GM21360 (cell line): ENCODE data around the gene ZNF813.
A peak's percentile ranks its signal among the peaks of the same experiment; 100 is the strongest.

Experiments
- ATAC-seq: cut with Tn5 transposase; IDR thresholded peaks from one replicate; pipeline ENCODE4 v1.9.1; 2021; ENCODE audit warnings: mild to moderate bottlenecking, moderate library complexity; ENCODE audit not compliant: unreplicated experiment

ZNF813 gene

GRCh38 chr19:53519446-53519845, 51.9 kb downstream of the ZNF813 start:
- no peak for ATAC-seq

- ATAC-seq: no peak
Measured at GRCh38 chr19:53520163-53520546, 52.6 kb downstream of the ZNF813 start.

- peak; percentile 92 for ATAC-seq
Measured at GRCh38 chr19:53520547-53521372, 53.2 kb downstream of the ZNF813 start.

- ATAC-seq: no peak
Measured at GRCh38 chr19:53521373-53522202, 54.1 kb downstream of the ZNF813 start.

- no peak for ATAC-seq
Measured at GRCh38 chr19:53525922-53526321, 58.4 kb downstream of the ZNF813 start.

- no peak for ATAC-seq
Measured at GRCh38 chr19:53530622-53531021, 63.1 kb downstream of the ZNF813 start.

GRCh38 chr19:53531457-53531856, 63.9 kb downstream of the ZNF813 start:
- no peak for ATAC-seq

- ATAC-seq: no peak
Measured at GRCh38 chr19:53532362-53532761, 64.8 kb downstream of the ZNF813 start.

- ATAC-seq: no peak
Measured at GRCh38 chr19:53536225-53536548, 68.7 kb downstream of the ZNF813 start.

- peak; percentile 20 for ATAC-seq
Measured at GRCh38 chr19:53537121-53537520, 69.6 kb downstream of the ZNF813 start.

GRCh38 chr19:53537521-53538377, 70.2 kb downstream of the ZNF813 start, which contains the start of gene ZNF331:
ZNF331 (plus strand) TSS chr19:53538145; CDS start chr19:53569377, 31,232 bp downstream.
- peak; percentile 55 for ATAC-seq

GRCh38 chr19:53538378-53539109, 71.0 kb downstream of the ZNF813 start:
- ATAC-seq: peak; percentile 12

- no peak for ATAC-seq
Measured at GRCh38 chr19:53540091-53540490, 72.6 kb downstream of the ZNF813 start.

- no peak for ATAC-seq
Measured at GRCh38 chr19:53541971-53542370, 74.4 kb downstream of the ZNF813 start.

GRCh38 chr19:53545271-53546065, 77.9 kb downstream of the ZNF813 start:
- ATAC-seq: no peak
